ENCODE measurements around the gene CETP.
"Not testable (repeated sequence)": the region's sequence is repeated elsewhere in the genome, so short reads cannot be mapped to it uniquely, and the experiment has no call there.

Gene CETP

DNA sequence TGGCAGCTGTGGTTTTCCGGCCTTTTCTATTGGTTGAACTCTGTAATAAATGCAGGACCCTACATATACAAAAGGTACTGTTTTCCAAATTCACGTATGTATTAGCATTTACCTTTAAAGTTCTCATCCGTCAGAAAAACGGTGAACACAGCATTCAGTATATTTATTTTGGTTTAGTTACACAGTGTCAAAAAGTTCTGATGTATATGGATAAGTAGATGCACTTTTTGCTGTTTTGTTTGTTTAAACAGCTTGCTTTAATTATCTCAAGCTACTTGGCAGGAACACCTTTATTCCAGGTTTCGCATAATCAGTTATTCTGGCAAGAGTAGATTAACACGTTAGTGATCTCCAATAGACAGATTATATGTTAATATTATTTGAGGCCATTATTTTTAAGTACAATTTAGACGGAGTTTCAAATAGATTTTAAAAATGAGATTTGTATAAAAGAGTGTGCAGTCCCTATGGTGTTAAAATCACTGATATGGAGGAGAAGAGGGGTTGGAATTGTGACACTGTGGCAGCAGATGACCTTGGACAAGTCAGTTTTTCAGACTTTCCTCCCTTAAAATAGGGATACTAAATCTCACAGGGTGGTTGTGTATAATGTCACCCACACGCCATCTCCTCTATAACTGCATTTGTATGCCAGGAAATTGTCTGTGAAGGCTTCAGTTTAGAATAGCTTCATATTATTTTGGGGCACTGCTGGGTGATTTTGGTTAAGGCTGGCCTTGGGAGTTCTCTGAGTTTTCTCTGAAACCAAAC, 27.7 kb upstream of the CETP start:
- in situ Hi-C loops (cut with MboI; ENCODE audit: low sequenced_read_pairs): no loop called here

DNA sequence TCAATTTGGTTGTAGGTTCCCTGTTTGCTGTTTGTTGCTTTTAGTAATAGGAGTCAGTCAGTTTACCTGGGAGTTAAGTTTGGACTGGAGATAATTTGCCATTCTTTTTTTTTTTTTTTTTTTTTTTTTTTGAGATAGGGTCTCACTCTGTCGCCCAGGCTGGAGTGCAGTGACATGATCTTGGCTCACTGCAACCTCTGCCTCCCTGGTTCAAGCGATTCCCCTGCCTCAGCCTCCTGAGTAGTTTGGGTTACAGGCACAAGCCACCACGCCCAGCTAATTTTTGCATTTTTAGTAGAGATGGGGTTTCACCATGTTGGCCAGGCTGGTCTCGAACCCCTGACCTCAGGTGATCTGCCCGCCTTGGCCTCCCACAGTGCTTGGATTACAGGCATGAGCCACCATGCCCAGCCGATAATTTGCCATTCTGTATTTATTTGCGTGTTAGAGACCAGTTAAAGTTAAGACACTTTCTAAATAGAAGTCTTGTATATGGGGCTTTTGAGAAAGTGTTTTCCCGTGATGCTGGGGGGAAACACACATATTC, 27.1 kb upstream of the CETP start:
- in situ Hi-C loops (cut with MboI; ENCODE audit: low sequenced_read_pairs): not testable (repeated sequence)

DNA sequence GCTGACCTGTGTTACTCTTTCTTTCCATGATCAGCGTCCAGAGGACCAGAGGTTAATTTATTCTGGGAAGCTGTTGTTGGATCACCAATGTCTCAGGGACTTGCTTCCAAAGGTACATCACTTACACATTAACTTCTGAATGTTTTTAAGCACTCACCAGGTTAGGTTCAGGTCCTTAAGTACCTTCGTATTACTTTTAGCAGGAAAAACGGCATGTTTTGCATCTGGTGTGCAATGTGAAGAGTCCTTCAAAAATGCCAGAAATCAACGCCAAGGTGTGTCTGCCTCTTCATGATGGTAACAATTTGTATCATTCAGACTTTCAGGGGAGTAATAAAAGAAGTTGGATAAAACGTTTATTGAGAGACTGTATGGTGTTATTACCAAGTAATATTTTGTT, 26.5 kb upstream of the CETP start:
- in situ Hi-C loops (cut with MboI; ENCODE audit: low sequenced_read_pairs): no loop called here

DNA sequence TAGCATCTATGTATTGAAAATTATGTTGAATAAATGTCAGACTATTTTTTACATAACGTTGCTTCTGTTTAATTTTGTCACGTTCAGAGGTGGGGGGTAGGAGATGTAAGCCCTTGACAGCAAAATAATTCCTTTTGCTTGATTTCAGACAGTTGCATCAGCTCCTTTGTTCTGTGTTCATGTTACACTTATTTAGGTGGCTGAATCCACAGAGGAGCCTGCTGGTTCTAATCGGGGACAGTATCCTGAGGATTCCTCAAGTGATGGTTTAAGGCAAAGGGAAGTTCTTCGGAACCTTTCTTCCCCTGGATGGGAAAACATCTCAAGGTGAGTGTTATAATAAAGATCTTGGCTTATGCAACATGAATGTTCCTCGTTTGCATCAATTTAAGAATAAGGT, 25.3 kb upstream of the CETP start:
- in situ Hi-C loops (cut with MboI; ENCODE audit: low sequenced_read_pairs): no loop called here

DNA sequence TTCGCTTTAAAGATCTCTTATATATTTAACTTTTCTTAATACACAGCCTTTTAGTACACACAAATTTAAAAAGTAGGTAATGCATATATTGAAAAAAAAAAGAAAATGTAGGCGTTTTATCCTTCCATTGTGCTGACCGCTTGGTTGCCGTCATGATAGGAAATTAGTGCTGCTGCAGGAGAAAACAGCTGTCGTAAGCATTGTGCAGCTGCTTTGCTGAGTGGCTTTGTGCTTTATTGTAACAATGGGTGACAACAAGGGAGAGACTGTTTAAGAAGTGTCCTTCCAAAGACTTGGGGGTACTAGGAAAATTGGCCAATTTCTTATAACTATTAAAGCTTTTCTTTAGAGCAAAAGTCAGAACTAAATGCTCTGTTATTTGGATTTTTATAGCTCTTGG, 24.8 kb upstream of the CETP start:
- in situ Hi-C loops (cut with MboI; ENCODE audit: low sequenced_read_pairs): no loop called here

DNA sequence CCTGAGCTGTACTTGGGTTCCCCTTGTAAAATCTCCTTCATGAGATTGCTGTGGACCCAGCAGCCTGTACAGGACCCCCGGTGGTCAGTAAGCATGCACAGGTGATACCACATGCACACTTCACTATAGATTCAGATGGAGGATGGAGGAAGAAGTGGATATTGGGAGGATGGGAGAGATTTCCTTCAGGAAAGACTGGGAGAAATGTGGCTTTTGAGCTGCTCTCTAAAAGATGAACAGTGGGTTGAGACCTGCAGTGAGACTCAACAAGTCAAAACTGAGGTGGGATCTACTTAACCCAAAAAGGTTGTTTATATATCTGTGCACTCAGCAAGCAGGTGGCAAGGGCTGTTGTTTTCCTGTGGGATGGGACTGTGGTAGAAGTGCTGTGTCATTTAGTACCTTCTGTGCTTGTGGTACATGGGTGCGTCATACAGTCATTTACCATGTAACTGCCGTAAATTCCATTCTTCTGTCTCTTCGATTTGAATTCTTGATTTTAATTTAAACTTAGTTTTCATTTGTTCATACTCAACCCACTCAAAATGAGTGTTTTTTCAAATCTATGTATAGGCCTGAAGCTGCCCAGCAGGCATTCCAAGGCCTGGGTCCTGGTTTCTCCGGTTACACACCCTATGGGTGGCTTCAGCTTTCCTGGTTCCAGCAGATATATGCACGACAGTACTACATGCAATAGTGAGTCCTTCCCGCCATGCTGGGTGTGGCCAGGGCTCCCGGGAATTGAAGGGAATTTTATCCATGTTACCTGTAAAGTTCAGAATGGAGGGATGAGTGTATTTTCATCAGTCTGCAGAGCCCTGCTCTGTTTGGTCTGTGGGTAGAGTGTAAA, 22.9 kb upstream of the CETP start:
- in situ Hi-C loops (cut with MboI; ENCODE audit: low sequenced_read_pairs): no loop called here

DNA sequence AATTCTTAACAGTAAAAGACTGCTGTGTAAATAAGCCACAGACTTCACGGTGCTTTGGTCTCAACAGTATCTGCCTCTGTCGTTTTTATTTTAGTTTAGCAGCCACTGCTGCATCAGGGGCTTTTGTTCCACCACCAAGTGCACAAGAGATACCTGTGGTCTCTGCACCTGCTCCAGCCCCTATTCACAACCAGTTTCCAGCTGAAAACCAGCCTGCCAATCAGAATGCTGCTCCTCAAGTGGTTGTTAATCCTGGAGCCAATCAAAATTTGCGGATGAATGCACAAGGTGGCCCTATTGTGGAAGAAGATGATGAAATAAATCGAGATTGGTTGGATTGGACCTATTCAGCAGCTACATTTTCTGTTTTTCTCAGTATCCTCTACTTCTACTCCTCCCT, 21.9 kb upstream of the CETP start:
- in situ Hi-C loops (cut with MboI; ENCODE audit: low sequenced_read_pairs): loop anchor here (10.0 kb wide), 1 partner anchor 75 kb away; the partner anchor contains the start of gene SLC12A3

DNA sequence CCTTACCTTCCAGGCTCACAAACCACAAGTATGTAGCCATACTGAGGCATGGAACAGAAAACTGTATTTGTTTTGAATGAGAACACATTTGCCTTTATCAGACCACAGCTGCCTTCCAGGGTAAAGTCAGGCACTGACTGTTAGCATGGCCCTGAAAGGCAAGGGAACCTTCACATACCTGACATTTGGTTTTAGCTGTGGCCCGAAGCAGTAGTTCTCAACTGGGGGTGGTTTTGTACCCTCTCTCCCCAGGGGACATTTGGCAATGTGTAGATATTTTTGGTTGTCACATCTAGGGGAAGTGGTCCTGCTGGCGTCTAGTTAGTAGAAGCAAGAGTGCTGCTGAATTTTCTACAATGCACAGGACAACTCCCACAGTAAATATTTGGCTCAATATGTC, 20.7 kb upstream of the CETP start:
- in situ Hi-C loops (cut with MboI; ENCODE audit: low sequenced_read_pairs): loop anchor here (10.0 kb wide), 1 partner anchor 76 kb away; the partner anchor contains the start of gene SLC12A3

DNA sequence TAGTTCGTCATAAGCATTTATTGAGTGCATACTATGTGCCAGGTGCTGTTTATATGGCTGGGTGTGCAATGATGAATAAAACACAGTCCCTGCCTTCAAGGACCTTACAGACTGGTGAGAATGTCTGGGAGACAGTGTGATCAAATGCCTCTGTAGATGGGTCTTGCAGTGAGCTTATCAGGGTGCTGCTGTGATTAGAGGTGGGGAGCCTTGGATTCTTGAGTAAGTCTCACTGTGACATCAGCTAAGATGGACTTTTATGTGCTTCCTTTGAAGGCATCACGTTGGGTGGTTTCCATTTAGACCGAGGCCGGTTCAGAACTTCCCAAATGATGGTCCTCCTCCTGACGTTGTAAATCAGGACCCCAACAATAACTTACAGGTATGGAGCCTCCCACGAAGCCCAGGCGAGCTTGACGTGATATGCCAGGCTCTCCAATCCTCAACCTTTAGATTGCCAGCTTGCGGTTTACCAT, 19.9 kb upstream of the CETP start:
- in situ Hi-C loops (cut with MboI; ENCODE audit: low sequenced_read_pairs): loop anchor here (10.0 kb wide), 1 partner anchor 77 kb away; the partner anchor contains the start of gene SLC12A3

DNA sequence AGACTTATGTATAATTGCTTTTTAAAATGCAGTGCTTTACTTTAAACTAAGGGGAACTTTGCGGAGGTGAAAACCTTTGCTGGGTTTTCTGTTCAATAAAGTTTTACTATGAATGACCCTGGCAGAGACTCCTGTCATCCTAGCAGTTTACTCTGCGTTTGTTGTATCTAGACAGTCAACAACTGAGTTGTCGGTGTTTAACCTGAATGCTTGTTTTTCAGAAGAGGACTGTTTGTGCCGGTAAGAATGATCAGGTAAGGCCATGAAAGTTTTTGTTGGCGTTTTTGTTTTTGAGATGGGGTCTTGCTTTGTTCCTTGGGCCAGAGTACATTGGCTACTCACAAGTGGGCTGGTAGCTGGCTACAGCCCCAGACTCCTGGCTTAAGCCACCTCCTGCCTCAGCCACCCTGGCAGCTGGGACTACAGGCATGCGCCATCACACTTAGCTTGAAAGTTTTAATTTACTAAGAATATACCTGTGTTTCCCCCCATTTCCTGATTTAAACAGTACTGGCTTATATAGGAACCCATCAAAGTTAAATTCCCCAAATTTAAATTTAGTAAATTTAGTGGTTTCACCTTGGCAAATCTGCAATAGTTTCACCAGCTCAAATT, 17.9 kb upstream of the CETP start:
- in situ Hi-C loops (cut with MboI; ENCODE audit: low sequenced_read_pairs): loop anchor here (10.0 kb wide), 1 partner anchor 79 kb away; the partner anchor contains the start of gene SLC12A3

DNA sequence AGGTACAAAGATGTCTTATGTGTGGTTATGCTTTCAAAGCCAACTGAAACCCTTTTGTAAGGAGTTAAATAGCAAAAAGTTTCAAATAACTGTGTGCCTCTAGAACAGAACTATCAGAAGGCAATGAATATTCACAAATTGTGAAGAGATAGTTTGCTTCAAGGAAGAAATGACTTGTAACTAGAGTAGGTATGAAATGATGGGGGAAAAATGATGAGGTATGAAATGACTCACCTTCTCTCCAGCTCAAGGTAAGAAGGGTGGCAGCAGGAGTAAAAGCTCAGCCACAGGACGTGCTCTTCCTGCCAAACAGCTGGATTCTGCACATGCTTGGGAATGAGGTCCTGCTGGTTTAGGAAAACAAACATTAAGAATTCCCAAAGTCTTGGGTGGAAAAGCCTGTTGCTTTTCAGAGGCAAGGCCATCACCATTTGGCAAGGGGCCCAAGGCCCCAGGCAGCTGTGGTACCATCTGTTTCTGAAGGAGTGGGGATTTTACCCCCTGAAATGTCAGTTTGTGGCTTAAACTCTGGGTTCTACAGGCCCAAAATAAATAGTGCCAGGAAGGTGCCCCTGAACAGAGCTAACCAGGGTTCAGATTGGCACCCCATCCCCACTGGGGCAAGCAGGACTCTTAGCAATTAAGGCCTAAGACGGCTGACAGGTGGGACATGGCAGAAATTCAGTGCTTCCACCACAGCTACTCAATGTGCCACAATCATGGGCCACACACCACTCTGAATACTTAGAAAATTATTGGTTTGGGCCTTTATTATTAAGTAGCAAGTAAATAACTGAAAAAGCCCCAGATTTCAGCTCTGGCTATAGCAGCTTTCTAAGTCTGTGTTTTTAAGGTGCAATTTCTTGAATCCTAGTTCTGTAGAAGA, 16.6 kb upstream of the CETP start:
- in situ Hi-C loops (cut with MboI; ENCODE audit: low sequenced_read_pairs): loop anchor here (10.0 kb wide), 1 partner anchor 80 kb away; the partner anchor contains the start of gene SLC12A3

DNA sequence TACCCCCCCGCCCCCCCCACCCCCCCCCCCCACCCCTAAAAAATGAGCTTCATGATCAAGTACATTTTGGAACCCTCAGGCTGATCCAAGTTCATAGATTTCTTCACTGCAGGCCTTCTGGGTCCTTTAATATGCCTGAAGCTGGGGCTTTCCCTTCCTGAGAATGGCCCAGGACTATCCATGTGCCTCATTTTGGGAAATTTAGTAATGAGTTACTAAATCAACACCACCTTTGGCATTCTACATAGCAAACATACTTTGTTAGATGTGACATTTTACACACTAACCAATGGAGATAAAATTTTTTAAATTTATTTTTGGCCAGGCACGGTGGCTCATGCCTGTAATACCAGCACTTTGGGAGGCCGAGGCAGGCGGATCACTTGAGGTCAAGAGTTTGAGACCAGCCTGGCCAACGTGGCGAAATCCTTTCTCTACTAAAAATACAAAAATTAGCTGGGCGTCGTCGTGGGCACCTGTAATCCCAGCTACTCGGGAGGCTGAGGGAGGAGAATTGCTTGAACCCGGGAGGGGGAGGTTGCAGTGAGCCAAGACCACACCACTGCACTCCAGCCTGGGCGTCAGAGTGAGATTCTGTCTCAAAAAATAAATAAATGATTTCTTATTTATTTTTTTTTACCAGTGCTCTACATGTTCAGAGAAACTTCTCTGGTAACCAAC, 15.8 kb upstream of the CETP start:
- in situ Hi-C loops (cut with MboI; ENCODE audit: low sequenced_read_pairs): loop anchor here (10.0 kb wide), 1 partner anchor 81 kb away; the partner anchor contains the start of gene SLC12A3

DNA sequence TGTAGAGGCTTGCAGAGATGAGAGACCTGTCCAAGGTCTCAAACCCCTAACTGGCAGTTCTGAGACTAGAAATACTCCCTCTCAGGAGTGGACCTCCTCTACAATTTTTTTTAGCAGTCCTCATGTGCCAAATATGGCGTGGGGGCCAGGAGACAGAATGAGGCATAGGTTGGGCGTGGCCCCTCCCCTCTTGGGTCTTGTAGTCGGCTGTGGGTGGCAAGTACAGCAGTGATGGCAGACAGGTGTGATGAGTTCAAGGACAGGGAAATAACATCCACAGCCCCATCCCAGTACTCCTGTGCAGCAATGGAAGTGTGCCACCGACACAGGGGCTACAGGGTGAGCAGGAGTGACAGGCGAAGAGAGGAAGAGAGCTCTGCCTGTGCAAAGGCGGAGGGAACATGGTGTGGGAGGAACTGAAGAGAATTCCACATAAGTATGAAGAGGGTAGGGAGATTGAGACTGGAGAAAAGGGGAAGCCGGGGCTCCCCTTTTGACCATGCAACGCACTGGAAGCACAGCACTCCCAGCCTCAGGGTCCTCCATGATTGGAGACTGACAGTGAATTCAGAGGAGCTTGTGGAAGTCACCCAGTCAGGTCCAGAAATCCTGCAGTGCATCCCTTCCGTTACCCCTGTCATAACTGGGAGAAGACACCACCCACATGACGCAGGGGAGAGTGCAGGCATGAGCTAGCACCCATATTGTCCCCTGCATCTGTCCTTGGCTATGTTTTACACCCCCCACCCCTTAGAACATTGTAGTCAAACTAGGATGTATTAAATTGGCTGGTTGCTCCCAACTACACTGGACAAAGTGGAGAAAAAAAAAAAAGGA, 14.8 kb upstream of the CETP start:
- in situ Hi-C loops (cut with MboI; ENCODE audit: low sequenced_read_pairs): loop anchor here (10.0 kb wide), 1 partner anchor 82 kb away; the partner anchor contains the start of gene SLC12A3

DNA sequence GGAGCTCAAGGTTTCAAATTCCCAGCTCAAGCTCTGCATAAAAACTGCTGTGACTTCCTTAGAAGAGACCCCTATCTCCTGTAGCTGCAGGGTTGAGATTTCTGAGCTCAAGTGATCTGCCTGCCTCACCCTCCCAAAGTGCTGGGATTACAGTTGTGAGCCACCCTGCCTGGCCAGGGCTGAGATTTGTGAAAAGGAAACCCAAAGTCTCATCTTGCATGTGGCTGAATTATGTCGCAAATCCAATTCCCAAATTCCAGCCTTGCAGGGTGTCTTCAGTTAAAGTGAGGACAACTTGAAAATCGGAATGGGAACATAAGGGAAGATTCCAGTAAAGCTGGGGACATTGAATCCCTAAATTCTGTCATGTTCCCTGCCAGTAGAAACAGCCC, 14.2 kb upstream of the CETP start:
- in situ Hi-C loops (cut with MboI; ENCODE audit: low sequenced_read_pairs): loop anchor here (10.0 kb wide), 1 partner anchor 83 kb away; the partner anchor contains the start of gene SLC12A3

DNA sequence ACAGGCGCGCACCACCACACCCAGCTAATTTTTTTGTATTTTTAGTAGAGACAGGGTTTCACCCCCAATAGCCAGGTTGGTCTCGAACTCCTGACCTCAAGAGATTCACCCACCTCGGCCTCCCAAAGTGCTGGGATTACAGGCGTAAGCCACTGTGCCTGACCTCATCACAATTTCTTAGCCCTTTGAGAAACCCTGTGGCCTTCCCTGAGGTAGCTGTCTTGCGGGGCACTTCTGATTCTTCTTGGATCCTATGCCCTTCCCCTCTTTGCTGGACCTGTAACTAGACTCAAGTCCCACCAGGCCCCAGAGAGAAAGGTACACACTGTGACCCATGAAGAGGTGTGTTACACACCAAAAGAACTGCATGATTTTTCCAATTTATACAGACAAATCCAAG, 13.5 kb upstream of the CETP start:
- in situ Hi-C loops (cut with MboI; ENCODE audit: low sequenced_read_pairs): loop anchor here (10.0 kb wide), 1 partner anchor 83 kb away; the partner anchor contains the start of gene SLC12A3

DNA sequence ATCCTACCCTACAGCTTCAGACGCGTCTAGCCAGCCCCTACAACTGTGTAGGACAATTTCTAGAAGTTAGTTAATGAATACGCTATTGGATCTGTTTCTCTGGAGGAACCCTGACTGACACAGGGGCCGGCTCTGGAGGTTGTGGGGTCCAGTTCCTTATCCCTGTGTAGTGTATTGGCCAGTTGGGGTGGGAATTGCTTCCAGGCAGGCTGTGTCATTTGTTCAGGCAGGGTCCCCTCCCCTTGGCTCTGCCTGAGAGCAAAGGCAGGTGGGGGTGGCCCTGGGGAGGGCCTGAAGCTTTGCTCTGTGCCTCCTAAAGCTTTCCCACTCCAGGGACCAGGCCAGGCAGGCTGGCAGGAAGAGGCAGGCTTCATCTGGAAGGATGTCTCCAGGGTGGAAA, 11.7 kb upstream of the CETP start:
- in situ Hi-C loops (cut with MboI; ENCODE audit: low sequenced_read_pairs): loop anchor here (25.0 kb wide), 1 partner anchor 212 kb away; no protein-coding TSS in a partner anchor

DNA sequence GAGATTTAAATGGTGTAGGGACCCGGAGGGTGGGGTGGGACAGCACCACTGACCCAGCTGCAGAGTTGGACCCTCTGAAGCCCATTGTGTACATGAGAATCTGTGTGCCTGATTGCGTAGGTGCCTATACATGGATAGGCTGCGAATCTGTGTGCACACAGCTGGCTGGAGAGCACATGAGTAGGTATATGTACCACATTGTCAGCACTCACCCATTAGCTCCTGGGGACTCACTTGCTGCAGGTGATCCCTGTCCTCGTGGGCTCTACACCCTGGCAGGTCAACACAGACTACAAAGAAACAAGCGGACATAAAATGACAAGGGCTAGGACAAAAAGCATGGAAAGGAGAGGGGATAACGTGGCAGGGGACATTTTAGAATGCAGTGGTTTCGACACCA, 11.3 kb upstream of the CETP start:
- in situ Hi-C loops (cut with MboI; ENCODE audit: low sequenced_read_pairs): loop anchor here (25.0 kb wide), 1 partner anchor 212 kb away; no protein-coding TSS in a partner anchor

Measured in HL-60/S4 treated with retinoic acid at 250 ng/mL for 4 days and 3 days (cell line).